Ishikawa (cell line): ENCODE data around the gene ZFYVE1.

Experiments
- CEBPB ChIP-seq: IDR thresholded peaks from 2 replicates; pipeline ENCODE4 v1.6.1; 2012
- CREB1 ChIP-seq: IDR thresholded peaks from 2 replicates; pipeline ENCODE4 v1.6.1; 2012; ENCODE audit warnings: low read depth
- EGR1 ChIP-seq: IDR thresholded peaks from 2 replicates; pipeline ENCODE4 v1.6.1; 2012
- EP300 ChIP-seq: IDR thresholded peaks from 2 replicates; pipeline ENCODE4 v1.6.1; 2012; ENCODE audit warnings: borderline replicate concordance
- FOXM1 ChIP-seq: IDR thresholded peaks from 2 replicates; pipeline ENCODE4 v1.6.1; 2012; ENCODE audit warnings: low read depth, borderline replicate concordance
- RAD21 ChIP-seq: IDR thresholded peaks from 2 replicates; pipeline ENCODE4 v1.6.1; 2012; ENCODE audit warnings: low read depth
- TAF1 ChIP-seq: IDR thresholded peaks from 2 replicates; pipeline ENCODE4 v1.6.1; 2012; ENCODE audit warnings: low read depth, mild to moderate bottlenecking
- TCF12 ChIP-seq: IDR thresholded peaks from 2 replicates; pipeline ENCODE4 v1.6.1; 2012; ENCODE audit warnings: low read depth
- TEAD4 ChIP-seq: IDR thresholded peaks from 2 replicates; pipeline ENCODE4 v1.6.1; 2012
- YY1 ChIP-seq: IDR thresholded peaks from 2 replicates; pipeline ENCODE4 v1.6.1; 2012; ENCODE audit warnings: low read depth
- TF ChIP-seq, protein P1 (sequence below): IDR thresholded peaks from 2 replicates; pipeline ENCODE4 v1.6.1; 2012; ENCODE audit warnings: low read depth, mild to moderate bottlenecking

DNA sequence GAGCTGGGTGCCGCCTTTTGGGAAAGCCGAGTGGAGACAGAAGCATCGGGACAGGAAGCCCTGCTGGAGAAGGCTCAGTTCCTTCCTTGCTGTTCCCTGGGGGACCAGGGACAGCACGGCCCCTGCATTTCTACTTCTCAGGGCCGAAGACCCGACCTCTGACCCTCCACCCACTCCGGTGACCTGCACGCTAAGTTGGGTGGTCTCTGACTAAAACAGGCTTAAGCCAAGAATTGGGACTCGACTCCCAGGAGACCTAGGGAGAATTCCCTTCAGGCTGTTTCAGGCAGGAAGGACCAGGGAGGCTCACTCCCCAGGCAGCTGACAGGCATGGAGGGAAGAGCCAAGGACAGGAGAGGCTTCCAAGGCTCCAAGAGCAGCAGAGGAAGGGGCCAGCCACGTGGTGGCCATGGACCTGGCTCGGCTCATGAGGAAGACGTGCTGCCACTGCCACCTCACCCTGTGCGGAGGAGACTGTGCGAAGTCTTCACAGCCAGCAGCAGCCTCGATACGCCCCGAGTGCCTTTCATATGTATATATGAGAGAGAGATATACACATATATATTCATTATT lies 56.8 kb downstream of the ZFYVE1 start:
- TF ChIP-seq TEAD4 (no peak), TCF12 (no peak), CREB1 (no peak), CEBPB (no peak), TAF1 (no peak), RAD21 (no peak), EP300 (no peak), FOXM1 (no peak), YY1 (no peak), EGR1 (no peak)
- TF ChIP-seq, protein P1, sequence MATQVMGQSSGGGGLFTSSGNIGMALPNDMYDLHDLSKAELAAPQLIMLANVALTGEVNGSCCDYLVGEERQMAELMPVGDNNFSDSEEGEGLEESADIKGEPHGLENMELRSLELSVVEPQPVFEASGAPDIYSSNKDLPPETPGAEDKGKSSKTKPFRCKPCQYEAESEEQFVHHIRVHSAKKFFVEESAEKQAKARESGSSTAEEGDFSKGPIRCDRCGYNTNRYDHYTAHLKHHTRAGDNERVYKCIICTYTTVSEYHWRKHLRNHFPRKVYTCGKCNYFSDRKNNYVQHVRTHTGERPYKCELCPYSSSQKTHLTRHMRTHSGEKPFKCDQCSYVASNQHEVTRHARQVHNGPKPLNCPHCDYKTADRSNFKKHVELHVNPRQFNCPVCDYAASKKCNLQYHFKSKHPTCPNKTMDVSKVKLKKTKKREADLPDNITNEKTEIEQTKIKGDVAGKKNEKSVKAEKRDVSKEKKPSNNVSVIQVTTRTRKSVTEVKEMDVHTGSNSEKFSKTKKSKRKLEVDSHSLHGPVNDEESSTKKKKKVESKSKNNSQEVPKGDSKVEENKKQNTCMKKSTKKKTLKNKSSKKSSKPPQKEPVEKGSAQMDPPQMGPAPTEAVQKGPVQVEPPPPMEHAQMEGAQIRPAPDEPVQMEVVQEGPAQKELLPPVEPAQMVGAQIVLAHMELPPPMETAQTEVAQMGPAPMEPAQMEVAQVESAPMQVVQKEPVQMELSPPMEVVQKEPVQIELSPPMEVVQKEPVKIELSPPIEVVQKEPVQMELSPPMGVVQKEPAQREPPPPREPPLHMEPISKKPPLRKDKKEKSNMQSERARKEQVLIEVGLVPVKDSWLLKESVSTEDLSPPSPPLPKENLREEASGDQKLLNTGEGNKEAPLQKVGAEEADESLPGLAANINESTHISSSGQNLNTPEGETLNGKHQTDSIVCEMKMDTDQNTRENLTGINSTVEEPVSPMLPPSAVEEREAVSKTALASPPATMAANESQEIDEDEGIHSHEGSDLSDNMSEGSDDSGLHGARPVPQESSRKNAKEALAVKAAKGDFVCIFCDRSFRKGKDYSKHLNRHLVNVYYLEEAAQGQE, result no peak
